Measurements from ENCODE around the gene PURA.

PURA gene

GRCh38 chr5:140111011-140111858, 2.7 kb upstream of the PURA start:
- peaks cover 31% of the 10 kb centered on the region for H3K4me1 ChIP-seq (ENCODE audit: insufficient read depth, poor library complexity, severe bottlenecking)
- DNase-seq (ENCODE audit: low spot score) (no peak), ATAC-seq (ENCODE audit: low read depth) (no peak)
- no peaks in the 10 kb centered on the region for H3K27me3 ChIP-seq (ENCODE audit: insufficient read depth, poor library complexity, severe bottlenecking)
- TF ChIP-seq CTCF (IDR thresholded peaks at IDR 0.05; ENCODE audit: poor library complexity, severe bottlenecking), result no peak
- no peak overlapping the region for H3K4me3 ChIP-seq (ENCODE audit: severe bottlenecking)
- no peaks in the 10 kb centered on the region for H3K9me3 ChIP-seq (ENCODE audit: severe bottlenecking)
- H3K36me3 ChIP-seq (ENCODE audit: low read depth), result peaks cover 8% of the 10 kb centered on the region; the same call in 1 of the 2 replicates
- H3K27ac ChIP-seq (ENCODE audit: poor library complexity, severe bottlenecking), result peak overlapping the region; percentile 81

- peak overlapping the region; percentile 81 for H3K27ac ChIP-seq (ENCODE audit: poor library complexity, severe bottlenecking)
- peaks cover 31% of the 10 kb centered on the region for H3K4me1 ChIP-seq (ENCODE audit: insufficient read depth, poor library complexity, severe bottlenecking)
- H3K27me3 ChIP-seq (ENCODE audit: insufficient read depth, poor library complexity, severe bottlenecking), result no peaks in the 10 kb centered on the region
- no peak for DNase-seq (ENCODE audit: low spot score)
- TF ChIP-seq CTCF (IDR thresholded peaks at IDR 0.05; ENCODE audit: poor library complexity, severe bottlenecking), result no peak
- H3K36me3 ChIP-seq (ENCODE audit: low read depth), result peaks cover 8% of the 10 kb centered on the region; the same call in 1 of the 2 replicates
- no peak for ATAC-seq (ENCODE audit: low read depth)
- H3K9me3 ChIP-seq (ENCODE audit: severe bottlenecking), result no peaks in the 10 kb centered on the region
- no peak overlapping the region for H3K4me3 ChIP-seq (ENCODE audit: severe bottlenecking)
These were observed 1.9 kb upstream of the PURA start for GRCh38 chr5:140111859-140112551.

GRCh38 chr5:140112685-140113179, 1.2 kb upstream of the PURA start:
- peaks cover 8% of the 10 kb centered on the region; the same call in 1 of the 2 replicates for H3K36me3 ChIP-seq (ENCODE audit: low read depth)
- H3K27me3 ChIP-seq (ENCODE audit: insufficient read depth, poor library complexity, severe bottlenecking), result no peaks in the 10 kb centered on the region
- H3K4me1 ChIP-seq (ENCODE audit: insufficient read depth, poor library complexity, severe bottlenecking), result peaks cover 34% of the 10 kb centered on the region
- no peak for ATAC-seq (ENCODE audit: low read depth)
- no peaks in the 10 kb centered on the region for H3K9me3 ChIP-seq (ENCODE audit: severe bottlenecking)
- no peak for DNase-seq (ENCODE audit: low spot score)
- peak overlapping the region; percentile 81 for H3K27ac ChIP-seq (ENCODE audit: poor library complexity, severe bottlenecking)
- peak overlapping the region; percentile 48 for H3K4me3 ChIP-seq (ENCODE audit: severe bottlenecking)
- TF ChIP-seq CTCF (IDR thresholded peaks at IDR 0.05; ENCODE audit: poor library complexity, severe bottlenecking), result no peak

GRCh38 chr5:140113180-140113698, 670 bp upstream of the PURA start:
- Histone ChIP-seq H3K27me3 (ENCODE audit: insufficient read depth, poor library complexity, severe bottlenecking) (no peaks in the 10 kb centered on the region), H3K4me1 (ENCODE audit: insufficient read depth, poor library complexity, severe bottlenecking) (peaks cover 34% of the 10 kb centered on the region)

More at GRCh38 chr5:140113180-140113698, 670 bp upstream of the PURA start:
- peaks cover 8% of the 10 kb centered on the region; the same call in 1 of the 2 replicates for H3K36me3 ChIP-seq (ENCODE audit: low read depth)
- H3K4me3 ChIP-seq (ENCODE audit: severe bottlenecking), result peak overlapping the region; percentile 48
- H3K9me3 ChIP-seq (ENCODE audit: severe bottlenecking), result no peaks in the 10 kb centered on the region
- peak overlapping the region; percentile 81 for H3K27ac ChIP-seq (ENCODE audit: poor library complexity, severe bottlenecking)
- no peak for TF ChIP-seq CTCF (IDR thresholded peaks at IDR 0.05; ENCODE audit: poor library complexity, severe bottlenecking)
- DNase-seq (ENCODE audit: low spot score) (peak; percentile 60), ATAC-seq (ENCODE audit: low read depth) (0 out of 3 replicates have a peak, but pooled peaks have one; percentile 7)

Data from RWPE2 (cell line).